ENCODE results near the gene KCNMA1. TPM values are rescaled to one million over a fixed set of nuclear protein-coding genes. Genes with fewer than 3 reads are reported as not detected.

KCNMA1 gene
- total and polyA plus RNA-seq, 2 donors (not counting 1 experiment from before 2014, with no cell fraction given), result 0.82 to 3.1 TPM

DNA sequence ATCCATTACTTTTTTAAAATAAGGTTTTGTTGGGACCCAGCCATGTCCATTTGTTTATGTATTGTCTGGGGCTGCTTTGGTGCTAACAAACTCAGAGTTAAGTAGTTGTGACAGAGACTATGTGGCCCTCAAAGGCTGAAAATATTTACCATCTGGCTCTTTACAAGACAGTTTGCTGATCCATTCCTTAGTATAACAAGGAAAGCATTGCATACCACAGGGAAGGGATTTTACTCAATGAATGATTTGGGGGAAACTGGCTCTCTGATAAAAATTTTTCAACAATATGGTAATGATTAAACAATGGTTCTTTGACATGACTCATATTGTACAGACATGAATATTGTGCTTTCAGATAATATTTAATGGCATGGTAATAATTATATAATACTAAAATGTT lies 738.1 kb downstream of the KCNMA1 start:
- H3K9me3 ChIP-seq (ENCODE audit: control extremely low read depth in 1 of 3, control insufficient read depth in 2 of 3, insufficient read depth in 1 of 3, low read length in 2 of 3), result peaks cover 0 to 8% (median 1%) of the 10 kb centered on the region in 3 donors
- no peak overlapping the region for H3K9ac ChIP-seq (ENCODE audit: low read length)
- CTCF ChIA-PET, result no interaction called here
- no peaks in the 10 kb centered on the region for H4K20me1 ChIP-seq (ENCODE audit: control insufficient read depth, insufficient read depth, low read length, poor library complexity, severe bottlenecking)
- POLR2A ChIA-PET, result no interaction called here
- no peaks in the 10 kb centered on the region for H3K36me3 ChIP-seq (replicated peaks in 1 of 2; ENCODE audit: control extremely low read depth in 1 of 2, control insufficient read depth in 1 of 2, extremely low read depth in 1 of 2, insufficient read depth in 2 of 2, low read length in 1 of 2)
- intact Hi-C loops (cut with micrococcal nuclease), result no loop called here
- DNase-seq (no peak), ATAC-seq (ENCODE audit: low read depth) (no peak)
- Mint-ChIP-seq H3K4me3 (no peak overlapping the region), H3K9me3 (ENCODE audit: insufficient read depth) (no peaks in the 10 kb centered on the region), H3K27ac (no peak overlapping the region), H3K4me1 (peaks cover 10% of the 10 kb centered on the region), H3K27me3 (no peaks in the 10 kb centered on the region)
- H3K79me2 ChIP-seq (ENCODE audit: control insufficient read depth, insufficient read depth, low read length), result no peaks in the 10 kb centered on the region
- H3K27me3 ChIP-seq (replicated peaks in 1 of 4; ENCODE audit: control extremely low read depth in 1 of 4, control insufficient read depth in 3 of 4, insufficient read depth in 4 of 4, low read length in 3 of 4), result no peaks in the 10 kb centered on the region
- no peak overlapping the region for H3K27ac ChIP-seq (ENCODE audit: low read length in 2 of 2)
- no peak overlapping the region for H3K4me2 ChIP-seq (replicated peaks; ENCODE audit: low read depth, low read length, poor library complexity, severe bottlenecking)
- no peak overlapping the region for H3K4me3 ChIP-seq (ENCODE audit: control extremely low read depth in 1 of 5, extremely low read depth in 1 of 5, insufficient read depth in 1 of 5, low read depth in 2 of 5, low read length in 4 of 5)
- peaks cover 0 to 6% of the 10 kb centered on the region in 2 donors for H3K4me1 ChIP-seq (ENCODE audit: control insufficient read depth in 2 of 2, insufficient read depth in 2 of 2, low read length in 2 of 2)
- H2AFZ ChIP-seq (ENCODE audit: insufficient read depth, low read depth, low read length, poor library complexity, severe bottlenecking), result no peak overlapping the region
- TF ChIP-seq, protein P1, sequence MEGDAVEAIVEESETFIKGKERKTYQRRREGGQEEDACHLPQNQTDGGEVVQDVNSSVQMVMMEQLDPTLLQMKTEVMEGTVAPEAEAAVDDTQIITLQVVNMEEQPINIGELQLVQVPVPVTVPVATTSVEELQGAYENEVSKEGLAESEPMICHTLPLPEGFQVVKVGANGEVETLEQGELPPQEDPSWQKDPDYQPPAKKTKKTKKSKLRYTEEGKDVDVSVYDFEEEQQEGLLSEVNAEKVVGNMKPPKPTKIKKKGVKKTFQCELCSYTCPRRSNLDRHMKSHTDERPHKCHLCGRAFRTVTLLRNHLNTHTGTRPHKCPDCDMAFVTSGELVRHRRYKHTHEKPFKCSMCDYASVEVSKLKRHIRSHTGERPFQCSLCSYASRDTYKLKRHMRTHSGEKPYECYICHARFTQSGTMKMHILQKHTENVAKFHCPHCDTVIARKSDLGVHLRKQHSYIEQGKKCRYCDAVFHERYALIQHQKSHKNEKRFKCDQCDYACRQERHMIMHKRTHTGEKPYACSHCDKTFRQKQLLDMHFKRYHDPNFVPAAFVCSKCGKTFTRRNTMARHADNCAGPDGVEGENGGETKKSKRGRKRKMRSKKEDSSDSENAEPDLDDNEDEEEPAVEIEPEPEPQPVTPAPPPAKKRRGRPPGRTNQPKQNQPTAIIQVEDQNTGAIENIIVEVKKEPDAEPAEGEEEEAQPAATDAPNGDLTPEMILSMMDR (IDR thresholded peaks at IDR 0.05), result no peak
- no peak for TF ChIP-seq EZH2 (IDR thresholded peaks at IDR 0.05; ENCODE audit: borderline replicate concordance, insufficient read depth, low read depth, low read length, poor library complexity, severe bottlenecking)

DNA sequence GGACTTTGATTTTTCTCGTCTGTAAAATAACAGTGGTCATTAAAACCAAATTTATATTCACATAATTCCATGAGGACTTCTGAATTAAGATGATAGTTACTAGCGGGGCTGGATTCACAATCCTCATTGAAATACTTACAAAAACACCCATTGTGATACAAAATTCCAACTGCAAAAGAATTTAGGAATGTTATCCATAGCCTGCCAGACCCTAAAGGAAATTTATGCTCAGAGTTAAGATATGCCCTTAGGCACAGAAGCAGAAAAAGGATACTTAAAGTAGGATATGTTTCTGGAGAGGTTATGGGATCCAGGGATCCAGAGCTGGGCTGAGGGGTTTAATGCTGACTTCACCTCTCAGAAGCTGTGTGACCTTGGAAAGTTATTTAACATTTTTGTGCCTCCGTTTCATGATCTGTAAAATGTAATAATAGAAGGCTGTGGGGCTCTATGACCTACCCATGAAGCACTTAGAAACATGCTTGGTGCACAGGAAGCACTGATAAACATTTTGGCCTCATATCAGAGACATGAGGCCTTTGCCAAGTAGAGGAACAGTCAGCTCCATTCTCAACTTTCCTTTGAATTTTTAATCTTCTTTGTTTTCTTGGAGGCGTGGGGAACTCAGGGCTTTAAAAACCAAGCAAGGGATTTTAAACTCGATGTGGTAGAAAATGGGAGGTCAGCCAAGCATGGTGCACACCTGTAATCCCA lies 744.7 kb downstream of the KCNMA1 start:
- H3K4me1 Mint-ChIP-seq, result peaks cover 12% of the 10 kb centered on the region
- Histone ChIP-seq H3K9ac (ENCODE audit: low read length) (no peak overlapping the region), H4K20me1 (ENCODE audit: control insufficient read depth, insufficient read depth, low read length, poor library complexity, severe bottlenecking) (no peaks in the 10 kb centered on the region), H3K4me3 (ENCODE audit: control extremely low read depth in 1 of 5, extremely low read depth in 1 of 5, insufficient read depth in 1 of 5, low read depth in 2 of 5, low read length in 4 of 5) (no peak overlapping the region), H2AFZ (ENCODE audit: insufficient read depth, low read depth, low read length, poor library complexity, severe bottlenecking) (no peak overlapping the region), H3K27ac (ENCODE audit: low read length in 2 of 2) (no peak overlapping the region), H3K4me1 (ENCODE audit: control insufficient read depth in 2 of 2, insufficient read depth in 2 of 2, low read length in 2 of 2) (peaks cover 0 to 6% of the 10 kb centered on the region in 2 donors), H3K9me3 (ENCODE audit: control extremely low read depth in 1 of 3, control insufficient read depth in 2 of 3, insufficient read depth in 1 of 3, low read length in 2 of 3) (peaks cover 0 to 13% (median 1%) of the 10 kb centered on the region in 3 donors), H3K4me2 (replicated peaks; ENCODE audit: low read depth, low read length, poor library complexity, severe bottlenecking) (no peak overlapping the region), H3K36me3 (replicated peaks in 1 of 2; ENCODE audit: control extremely low read depth in 1 of 2, control insufficient read depth in 1 of 2, extremely low read depth in 1 of 2, insufficient read depth in 2 of 2, low read length in 1 of 2) (no peaks in the 10 kb centered on the region), H3K79me2 (ENCODE audit: control insufficient read depth, insufficient read depth, low read length) (no peaks in the 10 kb centered on the region), H3K27me3 (replicated peaks in 1 of 4; ENCODE audit: control extremely low read depth in 1 of 4, control insufficient read depth in 3 of 4, insufficient read depth in 4 of 4, low read length in 3 of 4) (no peaks in the 10 kb centered on the region)
- no peak overlapping the region for H3K4me3 Mint-ChIP-seq
- H3K27ac Mint-ChIP-seq, result no peak overlapping the region
- WGBS (ENCODE audit: insufficient coverage), result 88% methylated on average over 1 of the region's 5 CpGs
- CTCF ChIA-PET, result no interaction called here
- H3K27me3 Mint-ChIP-seq, result no peaks in the 10 kb centered on the region
- DNase-seq (no peak), ATAC-seq (ENCODE audit: low read depth) (no peak)
- no peaks in the 10 kb centered on the region for H3K9me3 Mint-ChIP-seq (ENCODE audit: insufficient read depth)
- no peak for TF ChIP-seq EZH2 (IDR thresholded peaks at IDR 0.05; ENCODE audit: borderline replicate concordance, insufficient read depth, low read depth, low read length, poor library complexity, severe bottlenecking)
- TF ChIP-seq, protein P1 (IDR thresholded peaks at IDR 0.05), result no peak
- POLR2A ChIA-PET, result no interaction called here
- intact Hi-C loops (cut with micrococcal nuclease), result no loop called here

Measured in B cell (primary cell).